Heart right ventricle (tissue), 16 donors: ENCODE results near the gene RAB5IF. TPM values are rescaled to one million over a fixed set of nuclear protein-coding genes. Genes with fewer than 3 reads are reported as not detected.
A peak's percentile ranks its signal among the peaks of the same experiment; 100 is the strongest.

Source experiments
- ATAC-seq, 8 donors: fragments of 200-7000 bp; cut with Tn5 transposase; one replicate each; pipeline ENCODE4 v1.9.1; 2020; ENCODE audit warnings: mild to moderate bottlenecking in 8 of 8, moderate library complexity in 8 of 8, moderate number of reproducible peaks in 1 of 8
- DNase-seq, 2 donors: peaks; one replicate each; pipeline ENCODE4 v3.0.0-alpha.2; 2020
- H3K27ac ChIP-seq, 10 donors: fragments of 200-600 bp; sonication (generic) in 2 of 10; one replicate each; pipeline versions ENCODE4 v1.5.0 to v1.8.0; 2020 to 2022; ENCODE audit warnings: mild to moderate bottlenecking in 3 of 10
- H3K27me3 ChIP-seq, 7 donors: fragments of 200-600 bp; one replicate each; pipeline ENCODE4 v1.8.0; 2021 to 2022; ENCODE audit warnings: mild to moderate bottlenecking in 2 of 7
- H3K36me3 ChIP-seq, 9 donors: fragments of 200-600 bp; sonication (generic) in 1 of 9; one replicate each; pipeline versions ENCODE4 v1.5.0 to v1.8.0; 2020 to 2022; ENCODE audit warnings: mild to moderate bottlenecking in 2 of 9
- H3K4me1 ChIP-seq, 9 donors: fragments of 200-600 bp; sonication (generic) in 1 of 9; one replicate each; pipeline versions ENCODE4 v1.5.0 to v1.8.0; 2020 to 2022; ENCODE audit warnings: mild to moderate bottlenecking in 4 of 9
- H3K4me3 ChIP-seq, 10 donors: fragments of 200-600 bp; sonication (generic) in 2 of 10; one replicate each; pipeline versions ENCODE4 v1.5.0 to v1.8.0; 2020 to 2022; ENCODE audit warnings: mild to moderate bottlenecking in 7 of 10, moderate library complexity in 2 of 10
- H3K9me3 ChIP-seq, 11 donors: fragments of 200-600 bp in 10 of 11; sonication (generic) in 2 of 11; one replicate each; pipeline versions ENCODE4 v1.5.0 to v1.8.0; 2013 to 2022; ENCODE audit warnings: mild to moderate bottlenecking in 2 of 11, control low read depth in 1 of 11, moderate library complexity in 1 of 11
- WGBS, 2 donors: extraction: QIAGEN DNeasy Blood & Tissue Kit; methylation state at CpG; one replicate each; pipeline ENCODE4 v1.1.7; 2013; ENCODE audit warnings: inconsistent platforms in 1 of 2; 5-methylcytosine and 5-hydroxymethylcytosine counted together
- intact Hi-C, 10 donors: fragments of 100-400 bp; cut with DNase I; formaldehyde crosslinking; loops; one replicate each; pipeline versions ENCODE4 v1.11.1 to v1.14.2; 2022
- polyA plus RNA-seq, 2 donors: library from polyadenylated mRNA; stranded (reverse); fragments of 200-250 nt; gene quantifications; one replicate each; pipeline ENCODE4 v1.2.3, GENCODE V29; 2013
- total RNA-seq, 10 donors: library from RNA; stranded (reverse); fragmentation: NEBNext Ultra II Directional in 3 of 10; extraction: Animal tissue kit (Norgen Biotek cat#: 25700) in 3 of 10; gene quantifications; one replicate each; pipeline versions ENCODE4 v1.2.1 to v1.2.4, GENCODE V29; 2021 to 2023
- TF ChIP-seq, protein P1 (sequence below), 9 donors: fragments of 200-600 bp; sonication (generic) in 2 of 9; IDR thresholded peaks; one replicate each; pipeline versions ENCODE4 v1.5.0 to v1.8.0; 2021 to 2022; ENCODE audit warnings: antibody characterized with exemption in 9 of 9, mild to moderate bottlenecking in 5 of 9, moderate library complexity in 1 of 9
- donor health status: Arrhythmogenic right ventricular cardiomyopathy.
- donor health status: ischemic (EF 13 %, LVEDD 7.1; RV severe dilation, severe dysfunction).
- donor health status: healthy with polysubstance abuse.
- donor health status: DM: no; HTN: yes; CAD: no.
- donor health status: DM: no; HTN: no; CAD: no.
- donor health status: ischemic (EF 25% LVEDD 6.9; RV normal size, moderate dysfunction).
- donor health status: ischemic (EF 25% LVEDD 5.7; RV mildly dilated, moderate dysfunction).
- donor health status: healthy.
- donor health status: DM: yes; HTN: yes; CAD: no.
- donor health status: Ischemic cardiomyopathy.
- donor health status: ischemic (EF 35%, LVEDD 5.7; RV mildly dilated, moderate dysfunction).
- donor health status: nonischemic (EF 11% LVEDD 7.7; RV severe dilation, severe dysfunction).
- donor health status: DM: yes; HTN: yes; CAD: no.
- donor health status: PGD.
- donor health status: ischemic (EF 29% LVEDD 5.4; RV normal size, mild dysfunction).
- donor health status: nonischemic (EF 23%, LVEDD 6.1; RV moderate dilation, normal function).

Gene RAB5IF
- total and polyA plus RNA-seq, 12 donors = 40.4 to 120 (median 49.2) TPM

DNA sequence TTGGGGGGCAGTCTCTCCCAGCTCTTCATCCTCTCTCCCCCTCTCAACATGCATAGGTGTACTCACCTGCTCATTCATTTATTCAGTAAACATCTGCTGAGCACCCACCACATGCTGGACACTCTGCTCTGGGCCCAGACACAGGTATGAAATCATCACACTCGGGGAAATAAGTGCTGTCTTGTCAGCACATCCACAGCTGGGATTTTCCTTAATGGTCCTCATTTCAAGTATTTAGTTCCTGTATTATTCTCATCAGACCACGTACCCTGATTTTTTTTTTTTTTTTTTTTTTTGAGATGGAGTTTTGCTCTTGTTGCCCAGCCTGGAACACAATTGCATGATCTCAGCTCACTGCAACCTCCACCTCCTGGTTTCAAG is 19.4 kb downstream of the RAB5IF start:
- Histone ChIP-seq H3K27me3 (no peaks in the 10 kb centered on the region), H3K9me3 (no peaks in the 10 kb centered on the region), H3K4me1 (peaks cover 0 to 10% (median 0%) of the 10 kb centered on the region in 9 donors), H3K4me3 (no peak overlapping the region), H3K36me3 (no peaks in the 10 kb centered on the region), H3K27ac (no peak overlapping the region)
- no peak for ATAC-seq
- WGBS, 2 donors = 73 to 85% methylated on average over 2 of the region's 2 CpGs
- no peak for DNase-seq
- intact Hi-C loops = no loop called here
- TF ChIP-seq, protein P1, sequence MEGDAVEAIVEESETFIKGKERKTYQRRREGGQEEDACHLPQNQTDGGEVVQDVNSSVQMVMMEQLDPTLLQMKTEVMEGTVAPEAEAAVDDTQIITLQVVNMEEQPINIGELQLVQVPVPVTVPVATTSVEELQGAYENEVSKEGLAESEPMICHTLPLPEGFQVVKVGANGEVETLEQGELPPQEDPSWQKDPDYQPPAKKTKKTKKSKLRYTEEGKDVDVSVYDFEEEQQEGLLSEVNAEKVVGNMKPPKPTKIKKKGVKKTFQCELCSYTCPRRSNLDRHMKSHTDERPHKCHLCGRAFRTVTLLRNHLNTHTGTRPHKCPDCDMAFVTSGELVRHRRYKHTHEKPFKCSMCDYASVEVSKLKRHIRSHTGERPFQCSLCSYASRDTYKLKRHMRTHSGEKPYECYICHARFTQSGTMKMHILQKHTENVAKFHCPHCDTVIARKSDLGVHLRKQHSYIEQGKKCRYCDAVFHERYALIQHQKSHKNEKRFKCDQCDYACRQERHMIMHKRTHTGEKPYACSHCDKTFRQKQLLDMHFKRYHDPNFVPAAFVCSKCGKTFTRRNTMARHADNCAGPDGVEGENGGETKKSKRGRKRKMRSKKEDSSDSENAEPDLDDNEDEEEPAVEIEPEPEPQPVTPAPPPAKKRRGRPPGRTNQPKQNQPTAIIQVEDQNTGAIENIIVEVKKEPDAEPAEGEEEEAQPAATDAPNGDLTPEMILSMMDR (IDR thresholded peaks at IDR 0.05) = no peak

DNA sequence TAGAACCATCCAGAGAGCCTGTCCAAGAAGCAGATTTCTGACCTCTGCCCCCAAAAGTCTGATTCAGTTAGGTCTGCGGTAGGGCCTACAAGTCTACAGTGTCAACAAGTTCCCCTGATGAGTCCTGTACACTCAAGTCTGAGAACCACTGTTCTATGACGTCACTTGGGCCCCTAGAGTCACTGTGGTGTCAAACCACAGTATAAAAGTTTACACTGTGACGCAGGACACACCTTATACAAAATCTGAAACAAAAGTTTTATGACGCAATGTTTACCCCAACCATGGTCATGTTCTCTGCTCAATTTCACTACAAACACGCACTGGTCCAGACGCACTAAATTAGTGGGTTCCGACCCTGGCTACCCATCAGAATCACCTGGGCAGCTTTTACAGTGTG is 22.5 kb downstream of the RAB5IF start:
- DNase-seq (no peak), ATAC-seq (no peak)
- peaks cover 0 to 18% (median 0%) of the 10 kb centered on the region in 9 donors for H3K4me1 ChIP-seq
- no peaks in the 10 kb centered on the region for H3K27me3 ChIP-seq
- H3K27ac ChIP-seq = no peak overlapping the region
- intact Hi-C loops = no loop called here
- no peaks in the 10 kb centered on the region for H3K9me3 ChIP-seq
- no peaks in the 10 kb centered on the region for H3K36me3 ChIP-seq
- TF ChIP-seq, protein P1 (IDR thresholded peaks at IDR 0.05) = no peak
- WGBS, 2 donors = 88 to 96% methylated on average over 7 of the region's 7 CpGs
- H3K4me3 ChIP-seq = no peak overlapping the region

DNA sequence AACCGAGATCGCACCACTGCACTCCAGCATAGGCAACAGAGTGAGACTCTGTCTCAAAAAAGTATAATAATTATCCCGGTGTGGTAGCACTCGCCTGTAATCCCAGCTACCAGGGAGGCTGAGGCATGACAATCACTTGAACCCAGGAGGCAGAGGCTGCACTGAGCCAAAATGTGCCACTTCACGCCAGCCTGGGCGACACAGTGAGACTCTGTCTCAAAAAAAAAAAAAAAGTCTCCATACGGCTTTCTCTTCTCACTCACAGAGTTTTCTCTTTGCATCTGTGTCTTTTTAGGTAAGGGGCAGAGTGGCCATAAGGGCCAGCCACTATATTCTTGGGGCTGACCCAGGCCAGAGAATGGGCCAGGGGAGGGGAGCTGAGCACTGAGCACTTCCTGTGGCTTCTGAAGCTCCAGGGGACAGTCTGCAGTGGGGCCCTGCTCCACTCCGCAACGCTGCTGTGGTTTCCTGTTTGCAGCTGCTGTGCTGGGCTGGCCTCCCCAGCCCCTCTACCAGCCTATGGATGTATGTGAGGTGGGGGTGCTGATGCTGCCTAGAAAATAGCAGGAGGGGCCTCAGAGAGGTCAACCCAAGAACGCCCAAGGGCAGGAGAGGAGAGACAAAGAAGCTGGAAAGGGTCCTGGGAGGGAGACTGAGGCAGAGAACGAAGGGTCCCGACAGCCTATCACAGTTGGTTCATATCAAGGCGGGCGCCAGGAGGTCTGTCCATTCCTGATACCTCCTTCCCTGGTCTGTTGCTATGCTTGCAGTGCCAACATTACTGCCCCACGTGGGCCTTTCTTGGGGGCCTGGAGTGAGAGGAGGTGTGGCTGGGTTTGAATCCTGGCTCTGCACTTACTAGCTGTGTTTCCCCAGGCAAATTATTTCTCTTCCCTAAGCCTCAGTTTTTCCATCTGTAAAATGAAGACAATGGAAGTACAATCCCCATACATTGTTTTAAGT is 24.4 kb downstream of the RAB5IF start:
- H3K27ac ChIP-seq = peak overlapping the region in 1 of 10 donors; percentile 45
- H3K36me3 ChIP-seq = peaks cover 0 to 2% (median 0%) of the 10 kb centered on the region in 9 donors
- ATAC-seq (peak in 1 of 8 donors; percentile 37), DNase-seq (no peak)
- H3K27me3 ChIP-seq = no peaks in the 10 kb centered on the region
- intact Hi-C loops = no loop called here
- TF ChIP-seq, protein P1 (IDR thresholded peaks at IDR 0.05) = no peak
- 76 to 77% methylated on average over 15 of the region's 15 CpGs for WGBS, 2 donors
- no peak overlapping the region for H3K4me3 ChIP-seq
- no peaks in the 10 kb centered on the region for H3K9me3 ChIP-seq
- H3K4me1 ChIP-seq = peaks cover 0 to 18% (median 0%) of the 10 kb centered on the region in 9 donors

DNA sequence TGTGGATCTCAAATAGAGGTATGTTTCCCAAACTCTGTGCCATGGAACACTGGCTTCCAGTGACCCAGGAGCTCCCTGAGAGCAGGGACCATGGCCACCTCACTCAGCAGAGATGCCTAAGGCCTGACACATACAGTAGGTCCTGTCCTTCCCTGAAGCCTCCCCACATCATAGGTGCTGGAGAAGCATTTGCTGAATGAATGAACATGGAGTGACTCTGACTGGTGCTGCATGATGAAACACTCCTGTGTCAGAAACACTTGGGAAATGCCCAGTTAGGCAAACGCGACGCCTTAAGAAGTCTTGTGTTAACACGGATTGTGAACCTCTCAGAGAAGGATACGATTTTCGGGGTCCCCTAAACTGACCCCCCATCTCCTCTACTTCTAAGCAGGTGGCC is 26.1 kb downstream of the RAB5IF start:
- TF ChIP-seq, protein P1 (IDR thresholded peaks at IDR 0.05) = no peak
- no peaks in the 10 kb centered on the region for H3K9me3 ChIP-seq
- 91 to 96% methylated on average over 6 of the region's 6 CpGs for WGBS, 2 donors
- H3K36me3 ChIP-seq = peaks cover 0 to 3% (median 0%) of the 10 kb centered on the region in 9 donors
- H3K27ac ChIP-seq = no peak overlapping the region
- no peak for ATAC-seq
- no peaks in the 10 kb centered on the region for H3K27me3 ChIP-seq
- H3K4me3 ChIP-seq = no peak overlapping the region
- H3K4me1 ChIP-seq = peaks cover 0 to 18% (median 0%) of the 10 kb centered on the region in 9 donors
- intact Hi-C loops = no loop called here
- DNase-seq = no peak
